GM23248 (cell line): ENCODE data around the gene DCAF16. TPM values are rescaled to one million over a fixed set of nuclear protein-coding genes. Genes with fewer than 3 reads are reported as not detected.

Experiments used
- DNase-seq: peaks from one replicate; pipeline ENCODE4 v3.0.0-alpha.2; 2015
- H2AFZ ChIP-seq: fragments of 200-600 bp; sonication (generic); 2 replicates; pipeline ENCODE4 v1.6.1; 2016; ENCODE audit warnings: antibody characterized with exemption
- H3F3A ChIP-seq: fragments of 200-600 bp; sonication (generic); 2 replicates; pipeline ENCODE4 v1.6.1; 2016; ENCODE audit warnings: mild to moderate bottlenecking, antibody characterized with exemption, mixed run types; ENCODE audit not compliant: insufficient read depth
- H3K27ac ChIP-seq: fragments of 200-600 bp; sonication (generic); 2 replicates; pipeline ENCODE4 v1.5.1; 2016; ENCODE audit warnings: mild to moderate bottlenecking
- H3K27me3 ChIP-seq: fragments of 200-600 bp; sonication (generic); replicated peaks from 2 replicates; pipeline ENCODE4 v1.6.1; 2016; ENCODE audit warnings: mild to moderate bottlenecking; ENCODE audit not compliant: insufficient read depth
- H3K36me3 ChIP-seq: fragments of 200-600 bp; sonication (generic); 2 replicates; pipeline ENCODE4 v1.6.1; 2016; ENCODE audit warnings: low read depth, mild to moderate bottlenecking
- H3K4me1 ChIP-seq: fragments of 200-600 bp; sonication (generic); 2 replicates; pipeline ENCODE4 v1.6.1; 2016; ENCODE audit warnings: mild to moderate bottlenecking; ENCODE audit not compliant: insufficient read depth
- H3K4me2 ChIP-seq: fragments of 200-600 bp; sonication (generic); one replicate; pipeline ENCODE4 v1.6.1; 2016; ENCODE audit warnings: mild to moderate bottlenecking; ENCODE audit not compliant: unreplicated experiment
- H3K4me3 ChIP-seq: fragments of 200-600 bp; sonication (generic); 2 replicates; pipeline ENCODE4 v1.5.1; 2016; ENCODE audit warnings: mild to moderate bottlenecking
- H3K79me2 ChIP-seq: fragments of 200-600 bp; sonication (generic); 2 replicates; pipeline ENCODE4 v1.6.1; 2016; ENCODE audit warnings: mild to moderate bottlenecking; ENCODE audit not compliant: insufficient read depth
- H3K9ac ChIP-seq: fragments of 200-600 bp; sonication (generic); 2 replicates; pipeline ENCODE4 v1.6.1; 2016; ENCODE audit warnings: mild to moderate bottlenecking
- H3K9me2 ChIP-seq: fragments of 200-600 bp; sonication (generic); 2 replicates; pipeline ENCODE4 v1.6.1; 2016; ENCODE audit warnings: mixed run types, mild to moderate bottlenecking, moderate library complexity; ENCODE audit not compliant: insufficient read depth
- H3K9me3 ChIP-seq: fragments of 200-600 bp; sonication (generic); one replicate; pipeline ENCODE4 v1.6.1; 2017; ENCODE audit warnings: low read depth
- H4K20me1 ChIP-seq: fragments of 200-600 bp; sonication (generic); 2 replicates; pipeline ENCODE4 v1.6.0; 2016; ENCODE audit not compliant: insufficient read depth
- EZH2 ChIP-seq: fragments of 200-600 bp; sonication (generic); IDR thresholded peaks from 2 replicates; pipeline ENCODE4 v1.6.1; 2018; ENCODE audit warnings: antibody characterized with exemption, mild to moderate bottlenecking; ENCODE audit not compliant: insufficient read depth, poor library complexity, severe bottlenecking
- EZH2phosphoT487 ChIP-seq: fragments of 200-600 bp; sonication (generic); IDR thresholded peaks from 2 replicates; pipeline ENCODE4 v1.6.1; 2018; ENCODE audit warnings: antibody characterized with exemption, moderate library complexity, mild to moderate bottlenecking, low read depth; ENCODE audit not compliant: insufficient read depth
- WGBS, 2 experiments: methylation state at CpG; one replicate each; pipeline ENCODE4 v1.1.6; 2015 to 2017; ENCODE audit warnings: low lambda C conversion rate in 2 of 2, low coverage in 1 of 2; ENCODE audit errors: missing lambda C conversion rate in 2 of 2; 5-methylcytosine and 5-hydroxymethylcytosine counted together
- in situ Hi-C: fragments of 300-500 bp; cut with MboI; formaldehyde crosslinking; loops from 2 replicates; pipeline ENCODE4 v1.15.0; 2020
- polyA plus RNA-seq: library from polyadenylated mRNA; unstranded; fragments of >200 nt; fragmentation: Nextera tagmentation; extraction: Ambion mirVana; gene quantifications from 2 replicates; pipeline ENCODE4 v1.2.1, GENCODE V29; 2016
- total RNA-seq: library from RNA; depleted of rRNA; stranded (reverse); fragments of >200 nt; shearing (Covaris generic); gene quantifications from 2 replicates; pipeline ENCODE4 v1.2.3, GENCODE V29; 2014

Gene DCAF16
- total and polyA plus RNA-seq, 2 experiments from 2014 or later = 11.8 to 24.4 TPM

DNA sequence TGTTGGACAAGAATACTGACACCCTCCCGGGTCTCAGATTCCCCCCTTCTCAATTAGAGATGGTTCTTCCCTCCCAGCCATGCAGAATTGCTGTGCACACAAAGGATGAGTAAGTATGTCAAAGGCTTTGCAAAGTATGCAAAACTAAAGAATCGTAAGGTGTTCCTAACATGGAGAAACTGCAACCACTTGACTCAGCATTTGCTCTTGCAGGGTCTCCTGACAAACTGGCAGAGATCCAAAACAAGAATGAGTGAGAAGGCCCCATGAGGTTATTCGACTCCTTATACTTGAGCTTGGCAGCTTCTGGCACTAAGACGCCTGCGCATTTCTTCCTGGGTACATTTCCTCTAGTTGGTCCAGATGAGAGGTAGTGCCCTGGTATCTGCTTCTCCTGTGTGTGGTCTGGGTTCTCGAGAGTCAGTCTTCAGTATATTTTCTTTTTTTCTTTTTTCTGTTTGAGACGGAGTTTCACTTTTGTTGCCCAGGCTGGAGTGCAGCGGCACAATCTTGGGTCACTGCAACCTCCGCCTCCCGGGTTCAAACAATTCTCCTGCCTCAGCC, 37.3 kb downstream of the DCAF16 start:
- 65 to 66% methylated on average over 10 of the region's 10 CpGs for WGBS, 2 experiments
- no peak for TF ChIP-seq EZH2phosphoT487
- no peak for TF ChIP-seq EZH2
- in situ Hi-C loops = no loop called here

DNA sequence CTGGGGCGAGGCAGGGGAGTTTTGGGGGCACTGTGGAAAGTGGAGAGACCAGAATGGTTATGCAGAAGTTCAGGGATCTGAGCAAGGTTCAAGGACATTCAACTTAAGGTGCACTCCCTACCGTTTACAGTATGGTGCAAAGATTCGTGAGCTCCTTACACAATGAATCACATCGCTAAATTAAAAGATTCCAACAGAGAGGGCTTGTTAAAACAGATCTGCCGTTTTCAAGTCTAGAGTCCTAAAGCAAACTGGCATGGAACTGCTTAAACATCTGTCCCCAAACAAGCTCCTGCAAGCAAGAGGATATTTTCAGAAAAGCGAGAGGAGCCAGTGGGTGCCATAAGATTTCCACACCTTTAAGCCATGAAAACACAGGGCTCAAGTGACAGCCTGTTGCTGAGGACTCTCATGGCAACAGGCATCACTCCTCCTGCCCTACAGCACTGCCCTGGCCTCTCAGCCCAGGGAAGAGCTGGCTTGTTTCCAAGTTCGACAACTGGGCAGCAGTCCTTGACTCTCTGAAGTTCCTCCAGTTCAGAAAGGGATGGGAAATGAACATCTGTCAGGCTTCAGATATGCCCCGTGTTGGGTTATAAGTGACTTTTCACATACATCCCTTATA, 39.2 kb downstream of the DCAF16 start:
- in situ Hi-C loops = no loop called here
- 48 to 53% methylated on average over 8 of the region's 8 CpGs for WGBS, 2 experiments
- H3K4me3 ChIP-seq = no peak overlapping the region
- H4K20me1 ChIP-seq = no peaks in the 10 kb centered on the region
- no peaks in the 10 kb centered on the region for H3K4me1 ChIP-seq
- H3K9me3 ChIP-seq = no peaks in the 10 kb centered on the region
- H3F3A ChIP-seq = no peaks in the 10 kb centered on the region
- no peaks in the 10 kb centered on the region for H3K9me2 ChIP-seq
- DNase-seq = no peak
- H2AFZ ChIP-seq = no peak overlapping the region
- no peak overlapping the region for H3K4me2 ChIP-seq
- no peak overlapping the region for H3K27ac ChIP-seq
- no peaks in the 10 kb centered on the region for H3K79me2 ChIP-seq
- no peak overlapping the region for H3K9ac ChIP-seq
- peaks cover under 1% of the 10 kb centered on the region; the same call in 1 of the 2 replicates for H3K27me3 ChIP-seq
- TF ChIP-seq EZH2 = no peak
- no peak for TF ChIP-seq EZH2phosphoT487
- no peaks in the 10 kb centered on the region for H3K36me3 ChIP-seq

More for the DNA sequence above, 37.3 kb downstream of the DCAF16 start:
- H3K27me3 ChIP-seq = peaks cover 6% of the 10 kb centered on the region; the same call in 1 of the 2 replicates
- no peaks in the 10 kb centered on the region for H4K20me1 ChIP-seq
- H3K9me3 ChIP-seq = no peaks in the 10 kb centered on the region
- no peak overlapping the region for H3K9ac ChIP-seq
- no peak overlapping the region for H3K4me3 ChIP-seq
- no peak overlapping the region for H3K4me2 ChIP-seq
- no peak overlapping the region for H2AFZ ChIP-seq
- no peaks in the 10 kb centered on the region for H3K4me1 ChIP-seq
- no peaks in the 10 kb centered on the region for H3K79me2 ChIP-seq
- no peaks in the 10 kb centered on the region for H3K36me3 ChIP-seq
- no peaks in the 10 kb centered on the region for H3F3A ChIP-seq
- DNase-seq = no peak
- no peaks in the 10 kb centered on the region for H3K9me2 ChIP-seq
- no peak overlapping the region for H3K27ac ChIP-seq

DNA sequence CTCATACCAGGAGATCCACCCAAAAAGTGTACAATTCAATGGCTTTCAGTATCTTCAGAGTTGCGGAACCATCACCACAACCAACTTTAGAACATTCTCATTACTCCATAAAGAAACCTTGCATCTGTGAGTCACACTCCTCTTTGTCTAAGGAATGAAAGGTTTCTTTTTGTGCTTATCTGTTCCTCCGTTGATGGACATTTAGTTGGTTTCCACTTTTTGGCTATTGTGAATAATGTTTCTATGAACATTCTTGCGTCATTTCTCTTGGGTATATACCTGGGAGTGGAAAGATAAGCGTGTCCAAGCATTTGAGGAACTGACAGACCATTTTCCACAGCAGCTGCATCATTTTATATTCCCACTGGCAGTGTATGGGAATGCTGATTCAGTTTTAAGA, 39.7 kb downstream of the DCAF16 start:
- H3K79me2 ChIP-seq = no peaks in the 10 kb centered on the region
- no peak overlapping the region for H3K27ac ChIP-seq
- H3K4me1 ChIP-seq = no peaks in the 10 kb centered on the region
- H3K27me3 ChIP-seq = no peaks in the 10 kb centered on the region; the same call in 1 of the 2 replicates
- H3K4me3 ChIP-seq = no peak overlapping the region
- H3K36me3 ChIP-seq = no peaks in the 10 kb centered on the region
- no peak overlapping the region for H2AFZ ChIP-seq
- H3K9me3 ChIP-seq = no peaks in the 10 kb centered on the region
- in situ Hi-C loops = no loop called here
- H3K9ac ChIP-seq = no peak overlapping the region
- no peaks in the 10 kb centered on the region for H3K9me2 ChIP-seq
- TF ChIP-seq EZH2phosphoT487 (no peak), EZH2 (no peak)
- DNase-seq = no peak
- no peak overlapping the region for H3K4me2 ChIP-seq
- 56 to 57% methylated on average over 4 of the region's 4 CpGs for WGBS, 2 experiments
- no peaks in the 10 kb centered on the region for H4K20me1 ChIP-seq
- no peaks in the 10 kb centered on the region for H3F3A ChIP-seq

DNA sequence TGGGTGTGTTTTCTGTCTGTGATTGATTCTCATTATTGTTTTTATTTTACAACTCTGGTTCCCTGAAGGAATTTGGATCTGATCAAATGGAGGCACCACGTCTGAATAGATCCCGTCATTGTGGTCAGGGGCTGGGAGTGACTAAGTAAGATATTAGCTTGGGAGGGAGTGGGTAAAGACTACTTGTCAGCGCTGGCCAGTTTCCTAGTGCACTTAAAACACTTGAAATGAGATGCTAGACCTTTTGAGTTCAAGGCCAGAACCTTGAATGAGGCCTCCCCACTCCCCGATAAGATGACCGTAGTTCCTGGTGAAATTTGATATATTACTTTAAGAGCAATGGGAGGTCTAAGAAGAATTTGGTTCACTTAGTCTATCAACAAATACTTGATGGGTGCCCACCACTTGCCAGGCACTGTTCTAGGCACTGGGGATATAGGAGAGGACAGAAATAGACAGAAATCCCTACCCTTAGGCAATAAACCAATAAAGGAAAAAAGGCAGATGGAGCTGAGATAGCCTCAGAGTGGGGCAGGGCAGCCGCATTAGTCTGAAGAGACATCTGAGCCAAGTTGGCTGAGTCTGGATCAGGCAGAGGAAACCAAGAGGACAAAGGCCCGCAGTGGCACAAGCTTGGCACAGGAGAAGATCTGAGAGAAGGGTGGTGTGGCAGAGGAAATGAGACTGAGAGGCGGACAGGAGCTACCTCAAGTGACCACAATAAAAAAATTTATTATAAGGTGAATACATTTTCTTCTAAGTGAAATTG, 41.0 kb downstream of the DCAF16 start:
- Histone ChIP-seq H2AFZ (no peak overlapping the region), H3K36me3 (no peaks in the 10 kb centered on the region), H3K27ac (no peak overlapping the region), H3K79me2 (no peaks in the 10 kb centered on the region), H3K9ac (no peak overlapping the region), H3K4me2 (no peak overlapping the region), H3K27me3 (no peaks in the 10 kb centered on the region; the same call in none of the 2 replicates), H4K20me1 (no peaks in the 10 kb centered on the region), H3K4me1 (no peaks in the 10 kb centered on the region), H3F3A (no peaks in the 10 kb centered on the region), H3K9me3 (no peaks in the 10 kb centered on the region), H3K9me2 (no peaks in the 10 kb centered on the region), H3K4me3 (no peak overlapping the region)
- TF ChIP-seq EZH2 = no peak
- TF ChIP-seq EZH2phosphoT487 = no peak
- in situ Hi-C loops = no loop called here
- WGBS, 2 experiments = 56 to 60% methylated on average over 8 of the region's 8 CpGs
- no peak for DNase-seq
